Endometrium (tissue), 2 donors: ENCODE data around the gene DNM2.
"Not testable (repeated sequence)": the region's sequence is repeated elsewhere in the genome, so short reads cannot be mapped to it uniquely, and the experiment has no call there.

Experiments used
- FAIRE-seq: peaks from 2 replicates; lab custom pipeline; 2012; peaks lifted over from hg19 to GRCh38; lab: Jason Lieb, UNC
- donor health status: control.
- donor health status: control.

The DNM2 gene

DNA sequence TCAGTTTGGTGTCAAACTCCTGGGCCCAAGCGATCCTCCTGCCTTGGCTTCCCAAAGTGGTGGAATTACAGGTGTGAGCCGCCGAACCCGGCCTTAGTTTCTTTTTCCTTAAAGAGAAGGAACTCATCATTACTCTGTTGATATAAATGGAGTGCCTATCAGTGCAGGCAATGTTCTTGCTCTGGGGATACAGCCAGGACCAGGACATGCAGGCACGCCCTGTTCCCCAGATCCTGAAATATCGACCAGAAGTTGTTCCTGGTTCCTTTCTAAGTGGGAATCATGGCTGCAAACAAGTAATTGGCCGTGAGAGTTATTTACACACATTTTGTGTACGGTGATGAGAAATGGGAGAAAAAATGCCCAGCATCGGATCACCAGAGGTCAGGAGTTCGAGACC, 8.4 kb downstream of the DNM2 start:
- no peak for FAIRE-seq

DNA sequence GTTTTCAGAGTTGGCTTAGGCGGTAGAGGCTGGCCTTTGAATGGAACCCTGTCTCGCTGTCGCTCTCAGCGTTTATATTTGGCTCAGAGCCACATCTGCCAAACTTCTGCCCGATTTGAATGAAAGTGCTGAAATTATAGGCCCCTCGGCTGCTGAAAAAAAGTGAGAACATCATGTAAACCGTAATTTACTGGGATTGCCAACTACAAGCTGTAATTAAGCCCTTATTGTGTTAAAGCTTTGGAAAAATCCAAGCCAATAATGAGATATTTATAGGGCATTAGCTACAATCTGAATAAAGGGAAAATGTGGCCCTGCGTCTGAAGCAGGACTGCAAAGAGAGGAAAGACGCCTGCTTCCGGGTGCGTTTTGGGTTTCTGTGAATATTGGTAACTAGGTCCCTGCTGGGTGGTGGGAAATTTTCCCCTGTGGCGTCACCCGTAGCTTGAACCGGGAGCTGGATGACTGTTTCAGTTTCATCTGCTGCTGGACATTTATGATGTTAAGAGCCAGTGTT, 9.9 kb downstream of the DNM2 start:
- FAIRE-seq, result no peak

DNA sequence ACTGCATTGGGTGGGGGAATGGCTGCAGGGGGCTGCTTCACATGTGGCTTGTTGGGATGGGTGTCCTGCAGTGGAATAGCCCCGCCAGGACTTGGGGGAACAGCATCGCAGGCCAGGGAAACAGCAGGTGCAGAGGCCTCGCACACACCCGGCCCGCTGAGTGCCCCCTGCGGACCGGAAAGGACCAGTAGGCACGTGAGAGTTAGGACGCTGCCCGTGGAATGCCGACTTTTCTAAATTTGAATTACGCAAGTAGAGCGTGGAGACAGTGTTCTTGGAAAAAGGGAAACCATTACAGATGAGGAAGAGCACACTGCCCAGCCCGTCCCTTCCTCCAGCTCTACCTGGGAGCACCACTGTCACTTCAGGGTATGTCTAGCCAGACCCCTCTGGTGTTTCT, 11.5 kb downstream of the DNM2 start:
- no peak for FAIRE-seq

DNA sequence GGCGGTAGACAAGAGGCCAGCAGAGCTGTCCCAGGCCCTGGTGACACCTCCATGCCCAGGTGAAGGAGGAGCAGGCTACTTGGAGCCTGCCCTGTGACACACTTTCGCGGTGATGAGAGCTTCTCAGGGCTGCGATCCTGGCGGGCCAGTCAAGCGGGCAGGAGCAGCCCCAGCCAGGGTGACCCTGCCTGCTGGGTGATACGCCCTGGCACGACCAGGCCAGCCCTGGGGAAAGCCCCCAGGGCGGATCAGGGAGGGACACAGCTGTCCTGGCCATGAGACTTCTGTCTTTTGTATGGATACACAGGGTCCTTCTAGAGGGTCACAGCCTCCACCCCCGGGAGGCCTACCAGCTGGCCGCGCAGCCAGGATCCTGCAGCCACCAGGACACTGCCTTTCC, 13.1 kb downstream of the DNM2 start:
- no peak for FAIRE-seq

DNA sequence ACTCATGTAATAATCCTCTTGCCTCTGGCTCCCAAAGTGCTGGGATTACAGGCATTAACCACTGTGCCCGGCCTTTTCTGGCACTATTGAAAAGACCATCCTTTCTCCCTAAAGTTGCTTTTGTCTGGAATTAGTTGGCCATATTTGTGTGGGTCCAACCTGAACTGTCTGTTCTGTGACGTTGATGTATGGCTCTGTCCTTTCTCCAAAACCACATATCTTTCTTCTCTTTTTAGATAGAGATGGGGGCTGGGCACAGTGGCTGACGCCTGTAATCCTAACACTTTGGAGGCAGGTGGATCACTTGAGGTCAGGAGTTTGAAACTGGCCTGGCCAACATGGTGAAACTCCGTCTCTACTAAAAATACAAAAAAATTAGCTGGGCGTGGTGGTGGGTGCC, 17.9 kb downstream of the DNM2 start:
- no peak for FAIRE-seq

DNA sequence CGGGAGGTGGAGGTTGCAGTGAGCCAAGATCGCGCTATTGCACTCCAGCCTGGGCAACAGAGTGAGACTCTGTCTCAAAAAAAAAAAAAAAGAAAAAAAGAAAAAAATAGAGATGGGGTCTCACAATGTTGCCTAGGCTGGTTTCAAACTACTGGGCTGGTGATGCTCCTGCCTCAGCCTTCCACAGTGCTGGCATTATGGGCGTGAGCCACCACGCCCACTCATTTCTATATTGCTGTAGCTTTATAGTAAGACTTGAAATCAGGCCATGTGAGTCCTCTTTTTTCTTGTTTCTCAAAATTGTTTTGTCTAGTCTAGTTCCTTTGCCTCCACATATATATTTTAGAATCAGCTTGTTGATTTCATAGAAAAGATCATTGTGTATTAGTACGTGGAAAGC, 18.3 kb downstream of the DNM2 start:
- no peak for FAIRE-seq

DNA sequence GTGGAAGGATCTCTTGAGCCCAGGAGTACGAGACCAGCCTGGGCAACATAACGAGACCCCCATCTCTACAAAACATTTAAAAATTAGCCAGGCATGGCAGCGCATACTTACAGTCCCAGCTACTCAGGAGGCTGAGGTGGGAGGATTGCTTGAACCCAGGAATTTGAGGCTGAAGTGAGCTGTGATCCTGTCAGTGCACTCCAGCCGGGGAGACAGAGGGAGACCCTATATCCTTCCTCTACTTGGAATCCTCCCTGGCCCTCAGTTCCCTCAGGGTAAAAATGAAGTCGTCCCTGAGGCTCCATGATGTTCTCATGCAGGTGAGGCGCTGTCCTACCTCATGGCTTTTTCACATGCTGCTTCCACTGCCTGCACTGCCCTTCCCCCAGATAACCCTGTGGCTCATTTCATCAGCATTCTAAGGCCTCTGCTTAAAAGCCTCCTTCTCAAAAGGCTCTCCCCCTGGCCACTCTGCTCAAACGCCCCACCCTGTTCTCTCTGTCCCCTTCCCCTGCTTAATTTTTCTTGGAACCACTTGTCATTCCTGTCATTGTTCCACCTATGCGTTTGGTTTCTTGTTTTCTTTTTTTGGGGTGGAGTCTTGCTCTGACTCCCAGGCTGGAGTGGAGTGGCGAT, 19.2 kb downstream of the DNM2 start:
- no peak for FAIRE-seq

DNA sequence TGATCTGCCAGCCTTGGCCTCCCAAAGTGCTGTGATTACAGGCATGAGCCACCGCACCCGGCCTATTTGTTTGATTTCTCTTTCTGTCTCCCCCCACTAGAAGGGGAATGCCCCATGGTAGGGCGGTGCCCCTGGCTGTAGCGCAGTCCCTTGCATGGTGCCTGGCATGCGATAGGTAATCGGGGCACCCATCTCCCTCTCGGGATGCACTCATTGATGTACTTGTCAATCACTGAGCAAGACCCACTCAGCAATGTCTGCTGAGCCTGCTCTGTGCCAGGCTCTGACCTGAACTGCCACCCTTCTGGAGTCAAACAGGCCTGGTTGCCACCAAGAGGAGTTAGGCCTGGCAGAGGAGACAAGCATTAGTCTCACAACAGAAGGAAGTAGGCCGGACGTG, 19.8 kb downstream of the DNM2 start:
- no peak for FAIRE-seq

DNA sequence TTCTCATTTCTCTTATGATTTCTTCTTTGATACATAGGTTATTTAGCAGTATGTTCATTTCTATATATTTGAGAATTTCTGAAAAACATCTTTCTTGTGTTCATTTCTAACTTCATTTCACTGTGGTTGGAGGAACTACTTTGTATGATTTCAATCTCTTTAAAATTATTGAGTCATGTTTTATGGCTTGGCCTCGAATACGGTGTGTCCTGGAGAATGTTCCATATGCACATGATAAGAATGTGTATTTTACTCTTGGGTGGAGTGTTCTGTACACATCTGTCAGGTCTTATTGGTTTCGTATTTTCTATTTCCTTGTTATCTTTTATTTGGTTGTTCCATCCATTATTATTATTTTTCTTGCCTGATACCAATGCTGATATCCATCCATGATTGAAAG, 22.9 kb downstream of the DNM2 start:
- FAIRE-seq, result no peak

DNA sequence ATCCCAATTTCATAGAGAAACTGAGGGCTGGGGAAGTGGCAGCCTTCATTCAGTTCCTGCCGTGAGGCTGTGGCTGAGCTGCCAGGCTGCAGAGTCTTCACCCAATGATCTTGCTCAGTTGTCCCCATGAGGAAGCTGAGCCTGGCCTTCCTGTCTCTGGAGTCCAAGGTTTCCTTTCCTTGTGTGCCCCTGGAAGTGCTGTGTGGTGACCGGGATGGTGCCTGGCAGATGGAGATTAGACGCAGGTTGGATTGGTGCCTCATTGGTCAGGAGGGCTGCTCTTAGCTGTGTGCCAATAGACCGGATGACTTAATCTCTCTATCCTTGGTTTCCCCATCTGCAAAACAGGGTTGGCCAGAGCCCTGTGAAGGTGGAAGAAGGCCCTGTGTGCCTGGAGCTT, 24.6 kb downstream of the DNM2 start:
- FAIRE-seq, result no peak

DNA sequence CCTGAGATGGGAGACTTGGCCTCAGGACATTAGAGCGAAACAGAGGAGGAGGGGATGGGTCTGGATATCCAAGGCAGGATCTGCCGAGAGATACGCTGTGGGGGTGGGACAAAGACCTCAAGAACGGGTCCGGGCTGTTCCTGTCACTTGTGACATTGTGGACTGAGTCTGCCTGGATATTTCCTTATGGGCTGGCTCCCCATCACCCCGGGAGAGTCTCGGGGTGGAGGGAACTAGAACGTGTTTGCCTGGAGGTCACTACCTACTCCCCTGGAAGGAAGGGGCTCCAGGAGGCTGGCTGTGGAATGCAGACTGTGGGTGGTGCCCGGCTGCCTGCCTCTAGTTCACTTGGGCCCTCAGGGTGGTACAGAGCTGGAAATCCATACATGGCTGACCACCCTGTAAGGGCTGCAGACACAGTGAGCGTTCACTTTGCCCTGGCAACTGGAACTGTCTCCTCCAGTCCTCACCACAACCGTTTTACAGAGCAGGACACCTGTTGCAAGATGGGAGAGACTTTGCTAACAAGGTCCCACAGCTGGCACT, 26.4 kb downstream of the DNM2 start:
- FAIRE-seq, result no peak

DNA sequence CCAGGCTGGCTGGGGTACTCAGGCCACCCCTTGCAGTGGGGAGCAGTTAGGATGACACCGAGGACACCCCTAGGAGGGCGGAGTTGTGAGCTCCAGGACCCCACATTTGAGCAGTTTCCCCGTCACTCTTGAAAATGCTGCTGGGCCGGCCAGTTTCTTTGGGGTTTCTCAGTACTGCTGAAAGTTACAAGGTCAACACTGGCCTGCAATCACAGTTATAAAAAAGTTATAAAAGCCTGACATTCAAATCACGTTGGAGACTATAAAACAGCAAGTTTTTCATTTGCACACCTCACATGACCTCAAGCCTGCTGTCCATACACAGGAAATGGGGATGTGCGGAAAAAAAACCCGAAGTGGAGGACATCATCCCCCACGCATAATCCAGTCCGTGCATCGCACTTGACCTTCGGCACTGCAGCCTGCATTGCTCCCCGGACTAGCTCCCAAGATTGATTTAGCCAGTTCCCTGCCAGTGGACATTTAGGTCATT, 27.0 kb downstream of the DNM2 start:
- FAIRE-seq, result no peak

DNA sequence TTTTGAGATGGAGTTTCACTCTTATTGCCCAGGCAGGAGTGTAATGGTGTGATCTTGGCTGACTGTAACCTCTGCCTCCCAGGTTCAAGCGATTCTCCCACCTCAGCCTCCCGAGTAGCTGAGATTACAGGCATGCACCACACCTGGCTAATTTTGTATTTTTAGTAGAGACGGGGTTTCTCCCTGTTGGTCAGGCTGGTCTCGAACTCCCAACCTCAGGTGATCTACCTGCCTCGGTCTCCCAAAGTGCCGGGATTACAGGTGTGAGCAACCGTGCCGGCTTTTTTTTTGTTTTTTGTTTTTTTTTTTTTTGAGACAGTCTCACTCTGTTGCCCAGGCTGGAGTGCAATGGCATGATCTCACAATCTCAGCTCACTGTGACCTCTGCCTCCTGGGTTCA, 28.6 kb downstream of the DNM2 start:
- not testable (repeated sequence) for FAIRE-seq

DNA sequence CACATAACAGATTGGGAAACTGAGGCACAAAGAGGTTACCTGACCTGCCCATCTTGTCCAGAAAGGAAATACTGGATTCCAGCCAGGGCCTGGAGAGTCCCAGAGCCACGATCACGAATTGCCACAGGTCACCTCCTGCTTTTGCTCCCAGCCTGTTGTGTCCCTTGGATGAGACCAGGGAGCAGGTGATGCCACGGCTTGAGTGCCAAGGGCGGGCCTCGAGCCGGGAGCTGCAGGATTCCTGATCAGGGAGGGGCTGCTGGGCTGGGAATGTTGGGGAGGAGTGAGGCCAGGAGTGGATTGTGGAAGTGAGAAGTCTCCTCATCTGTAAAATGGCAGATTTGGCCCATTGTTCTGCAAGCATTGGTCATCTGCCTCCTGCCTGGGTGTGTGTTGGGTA, 29.4 kb downstream of the DNM2 start:
- no peak for FAIRE-seq

DNA sequence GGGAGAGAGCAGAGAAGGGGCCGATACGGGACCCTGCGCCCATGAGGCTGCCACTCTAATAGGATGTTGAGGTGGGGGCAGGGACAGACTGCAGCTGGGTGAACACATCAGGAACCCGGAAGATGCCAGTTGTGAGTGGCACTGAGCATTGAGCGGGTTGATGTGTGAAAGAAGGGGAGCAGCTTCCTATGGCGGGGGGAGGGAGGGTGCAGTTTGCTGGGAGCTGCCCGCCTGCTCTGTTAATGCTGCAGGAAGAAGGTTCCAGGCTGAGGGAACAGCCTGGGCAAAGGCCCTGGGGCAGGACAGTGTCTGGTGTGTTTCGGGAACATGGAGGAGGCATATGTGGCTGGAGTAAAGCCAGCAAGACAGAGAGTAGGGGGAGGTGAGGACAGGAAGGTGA, 29.8 kb downstream of the DNM2 start:
- no peak for FAIRE-seq

DNA sequence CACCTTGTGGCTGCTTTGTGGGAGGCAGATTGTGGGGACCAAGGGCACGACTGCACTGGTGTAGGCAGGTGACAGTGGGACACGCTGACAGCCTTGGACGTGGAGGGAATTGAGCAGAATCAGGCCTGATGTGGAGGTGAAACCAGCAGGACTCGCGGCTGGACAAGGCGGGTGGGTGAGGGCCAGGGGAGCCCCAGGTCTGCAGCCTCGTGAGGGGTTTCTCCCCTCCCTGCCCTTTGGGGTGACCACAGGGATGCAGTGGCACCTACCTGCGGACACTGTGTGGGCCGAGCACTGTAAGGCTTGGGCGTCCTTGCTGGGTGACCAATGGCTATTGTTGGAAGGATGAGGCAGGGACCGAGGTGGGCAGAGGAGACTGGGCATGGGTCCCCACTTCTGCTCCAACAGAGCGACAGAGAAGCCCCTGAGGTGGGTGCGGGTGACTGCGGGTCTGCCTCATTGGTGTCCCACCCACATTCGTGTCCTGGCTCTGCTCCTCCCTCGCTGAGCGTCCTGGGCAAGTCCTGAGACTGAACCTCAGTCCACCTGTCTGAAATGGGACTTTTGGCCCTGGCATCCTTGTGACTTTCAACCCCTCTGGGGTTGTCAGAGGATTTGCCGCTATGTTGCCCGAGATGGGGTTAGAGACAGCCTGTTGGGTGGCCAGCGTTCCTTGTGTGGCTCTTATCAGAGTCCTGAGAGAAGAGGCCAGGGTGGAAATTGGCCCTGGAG, 30.5 kb downstream of the DNM2 start:
- FAIRE-seq, result no peak

DNA sequence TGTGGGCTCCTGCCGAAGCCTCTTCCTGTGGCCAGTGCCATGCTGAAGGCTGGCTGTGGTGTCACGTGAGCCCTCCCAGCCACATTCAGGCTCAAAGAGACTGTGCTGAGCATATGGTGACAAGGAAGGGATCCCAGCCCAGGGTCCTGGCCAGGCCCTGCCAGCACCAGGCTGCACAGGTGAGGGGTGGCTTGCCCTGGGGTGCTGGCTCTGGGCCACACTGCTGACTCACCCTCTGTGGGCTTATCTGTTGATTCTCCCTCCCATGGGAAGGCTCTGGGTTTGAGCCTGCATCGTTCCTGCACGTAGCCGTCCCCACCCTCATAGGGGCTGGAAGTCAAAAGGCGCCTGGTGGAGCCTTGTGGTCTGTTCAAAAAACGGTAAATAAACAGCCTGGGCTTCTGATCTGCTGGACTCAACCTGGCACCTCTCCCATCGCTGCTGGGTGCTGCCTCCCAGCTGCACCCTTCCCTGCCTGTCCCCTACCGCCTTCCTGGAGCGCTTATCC, 31.1 kb downstream of the DNM2 start:
- FAIRE-seq, result no peak

DNA sequence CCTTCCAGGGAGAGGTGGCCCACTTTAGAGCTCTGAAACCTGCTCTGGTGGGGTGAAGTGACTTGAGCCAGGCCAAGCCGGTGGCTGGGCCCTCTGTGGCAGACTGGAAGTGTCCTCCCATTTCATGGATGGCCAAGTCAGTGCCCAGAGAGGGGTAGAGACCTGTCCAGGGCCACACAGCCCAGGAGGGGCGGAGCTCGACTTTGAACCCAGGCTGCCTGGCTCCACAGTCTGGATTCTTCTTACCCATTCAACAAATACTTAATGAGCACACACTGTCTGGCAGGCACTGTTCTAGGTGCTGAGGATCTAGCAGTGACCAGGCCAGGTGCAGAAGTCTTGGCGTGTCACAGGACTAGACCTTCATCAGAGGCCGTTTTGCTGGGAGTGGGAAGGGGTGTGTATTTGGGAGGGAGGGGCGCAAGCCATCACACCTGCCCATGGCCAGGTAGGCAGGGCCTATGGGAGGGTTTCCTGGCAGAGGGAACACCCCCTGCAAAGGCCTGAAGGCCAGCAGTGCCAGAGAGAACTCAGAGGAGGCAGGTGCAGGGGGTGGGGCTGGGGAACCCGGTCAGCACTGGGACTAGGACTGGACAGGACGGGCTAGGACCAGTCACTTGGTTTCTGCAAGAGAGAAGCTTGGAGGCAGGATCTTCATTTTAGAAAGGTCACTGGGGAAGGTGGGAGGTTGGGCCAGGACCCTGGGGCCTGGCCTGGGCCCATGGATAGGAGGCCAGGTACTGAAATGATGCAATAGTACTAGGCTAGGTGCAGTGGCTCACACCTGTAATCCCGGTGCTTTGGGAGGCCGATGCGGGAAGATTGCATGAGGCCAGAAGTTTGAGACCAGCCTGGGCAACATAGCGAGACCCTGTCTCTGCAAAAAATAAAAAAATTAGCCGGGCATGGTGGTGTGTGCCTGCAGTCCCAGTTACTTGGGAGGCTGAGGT, 31.8 kb downstream of the DNM2 start:
- FAIRE-seq, result no peak

DNA sequence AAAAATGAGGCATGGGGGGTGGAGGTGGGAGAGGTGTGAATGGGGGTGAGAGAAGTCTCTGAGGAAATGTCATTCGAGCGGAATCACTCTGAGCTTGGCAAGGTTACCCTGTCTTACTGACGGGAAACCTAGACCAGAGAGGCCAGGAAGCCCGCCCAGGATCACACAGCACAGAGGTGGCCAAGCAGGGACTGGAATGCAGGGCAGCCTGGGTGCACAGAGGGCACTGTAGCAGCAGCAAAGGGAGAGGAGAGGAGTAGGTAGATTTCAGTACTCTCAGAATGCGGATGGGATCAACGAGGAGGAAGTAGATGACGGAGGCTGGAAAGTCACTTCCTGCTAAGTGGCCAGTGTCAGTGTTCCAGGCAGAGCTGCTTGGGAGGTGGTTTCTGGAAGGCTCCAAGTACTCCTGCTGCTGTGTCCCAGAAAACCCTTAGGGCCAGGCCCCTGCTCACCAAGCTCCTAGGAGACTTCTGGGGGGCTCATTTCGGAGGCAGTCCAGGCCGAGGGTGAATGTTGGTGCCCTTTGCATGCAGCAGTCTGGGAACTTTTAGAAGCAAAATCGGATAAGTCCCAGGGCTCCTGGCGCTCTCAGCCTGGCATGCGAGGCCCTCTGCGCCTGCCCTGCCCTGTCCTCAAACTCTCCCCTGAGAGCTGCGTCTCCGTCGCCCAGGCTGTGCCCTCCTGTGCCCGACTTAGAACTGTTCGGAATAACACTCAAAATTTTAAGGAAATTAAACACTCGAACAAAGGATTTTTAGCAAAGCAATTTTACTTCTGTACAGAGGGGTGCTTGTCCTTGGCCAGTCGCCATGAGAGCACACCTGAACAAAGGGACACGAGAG, 33.5 kb downstream of the DNM2 start:
- FAIRE-seq, result no peak

DNA sequence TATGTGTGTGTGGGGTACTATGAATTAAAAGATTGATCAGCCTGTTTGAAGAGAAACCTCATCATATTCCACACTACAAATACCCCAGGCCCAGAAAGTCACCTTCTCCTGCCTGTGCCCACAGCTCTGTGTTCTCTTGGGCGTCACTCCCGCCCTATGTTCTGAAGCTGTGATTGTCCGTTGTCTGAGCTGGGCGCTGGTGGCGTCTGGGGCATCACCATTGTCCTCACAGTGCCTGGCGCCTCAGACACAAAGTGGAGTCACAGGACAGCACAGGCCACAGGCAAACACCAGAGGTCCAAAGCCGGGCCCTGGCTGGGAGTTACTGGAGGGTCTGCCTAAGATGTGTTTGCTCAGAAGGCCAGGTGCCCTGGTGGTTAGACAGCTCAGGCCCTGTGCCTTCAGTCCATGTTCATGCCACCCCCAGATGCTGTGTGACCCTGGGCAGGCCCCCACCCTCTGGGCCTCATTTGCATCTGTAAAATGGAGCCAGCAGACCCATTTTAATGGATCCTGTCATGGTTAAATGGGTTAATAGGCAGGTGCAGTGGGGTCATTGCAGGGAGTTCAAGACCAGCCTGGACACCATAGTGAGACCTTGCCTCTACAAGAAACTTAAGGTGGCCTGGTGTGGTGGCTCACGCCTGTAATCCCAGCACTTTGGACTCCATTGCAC, 34.5 kb downstream of the DNM2 start:
- FAIRE-seq, result no peak
